M059J (cell line): ENCODE results near the gene RECK. TPM values are rescaled to one million over a fixed set of nuclear protein-coding genes. Genes with fewer than 3 reads are reported as not detected.
"Not testable (repeated sequence)": the region's sequence is repeated elsewhere in the genome, so short reads cannot be mapped to it uniquely, and the experiment has no call there.

Experiments
- DNase-seq: peaks from one replicate; pipeline ENCODE4 v3.0.0-alpha.2; 2012; ENCODE audit warnings: low read depth
- total RNA-seq: library from RNA; depleted of rRNA; stranded (reverse); fragments of >200 nt; shearing (Covaris generic); gene quantifications from 2 replicates; pipeline ENCODE4 v1.2.3, GENCODE V29; 2014

RECK gene
- total RNA-seq, 1 experiment from 2014 or later, result 23.7 TPM

DNA sequence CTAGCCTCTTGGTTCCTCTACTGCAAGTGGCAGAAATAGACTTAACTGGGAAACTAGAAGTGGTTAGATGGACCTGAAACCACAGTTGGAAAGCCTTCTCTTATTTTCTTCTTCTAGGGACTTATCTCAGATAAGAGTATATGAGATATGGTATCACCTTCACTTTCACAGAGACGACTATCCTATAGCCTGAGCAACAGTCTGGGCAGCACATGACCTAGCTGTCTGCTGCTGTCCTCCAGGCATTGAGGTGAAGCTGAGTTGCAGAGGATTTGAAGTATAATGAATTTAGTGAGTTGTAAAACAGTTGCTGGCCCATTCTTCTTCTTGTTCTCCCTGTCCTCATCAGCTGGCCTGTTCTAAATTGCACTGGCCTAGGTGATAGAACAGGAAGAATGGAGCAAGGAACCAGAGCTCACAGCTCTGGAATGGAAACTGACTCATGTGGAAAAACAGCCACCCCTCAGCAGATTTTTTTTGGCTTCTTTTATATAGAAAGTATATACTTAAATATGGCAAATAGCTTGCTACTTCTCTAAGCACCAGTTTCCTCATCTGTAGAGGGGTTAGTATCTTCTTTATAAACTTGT, 27.8 kb downstream of the RECK start:
- no peak for DNase-seq

DNA sequence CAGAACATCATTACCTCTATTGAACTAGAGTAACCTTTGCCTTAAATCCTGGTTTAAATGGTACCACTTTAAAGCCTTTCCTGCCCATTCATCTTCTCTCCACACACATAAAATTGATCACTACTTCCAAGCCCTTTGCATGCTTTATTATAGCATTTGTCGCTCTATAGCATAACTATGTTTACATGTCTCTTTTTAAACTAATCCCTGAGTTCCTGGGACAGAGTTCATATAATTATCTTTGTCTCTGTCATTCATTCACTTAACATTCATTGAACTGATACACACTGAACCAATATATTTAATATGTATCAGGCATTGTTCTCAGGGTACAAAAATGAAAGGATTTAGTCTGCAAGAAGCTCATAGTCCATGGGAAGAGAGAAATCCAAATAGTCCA, 37.3 kb downstream of the RECK start:
- DNase-seq, result no peak

DNA sequence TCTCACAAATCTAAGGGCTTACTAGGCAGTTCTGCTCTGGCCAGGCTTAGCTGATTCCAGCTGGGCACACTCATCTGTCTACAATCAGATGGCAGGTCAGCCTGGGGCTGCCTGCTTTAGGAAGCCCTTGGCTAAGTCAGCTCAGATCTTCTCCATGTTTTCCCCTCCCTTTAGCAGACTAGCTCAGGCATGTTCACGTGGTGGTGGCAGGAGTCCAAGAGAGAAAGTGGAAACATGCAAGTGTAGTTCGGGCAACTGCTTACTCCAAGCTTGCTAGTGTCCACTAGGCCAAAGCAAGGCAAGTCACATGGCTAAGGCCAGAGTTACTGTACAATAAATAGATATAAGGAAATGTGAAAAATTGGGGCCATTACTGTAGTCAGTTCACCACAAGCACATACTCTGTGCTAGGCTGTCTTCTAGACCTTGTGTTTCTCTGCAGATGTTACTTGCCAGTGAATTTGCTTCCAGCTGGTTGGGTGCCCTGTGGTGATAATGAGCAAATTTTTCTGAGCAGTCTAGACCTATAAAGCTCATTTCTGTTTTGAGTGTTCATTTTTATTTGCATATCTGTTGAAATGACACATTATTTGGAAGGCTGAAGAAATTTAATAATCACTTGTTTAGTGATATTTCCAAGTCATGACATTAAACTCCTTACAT, 38.3 kb downstream of the RECK start:
- peak; percentile 14 for DNase-seq

DNA sequence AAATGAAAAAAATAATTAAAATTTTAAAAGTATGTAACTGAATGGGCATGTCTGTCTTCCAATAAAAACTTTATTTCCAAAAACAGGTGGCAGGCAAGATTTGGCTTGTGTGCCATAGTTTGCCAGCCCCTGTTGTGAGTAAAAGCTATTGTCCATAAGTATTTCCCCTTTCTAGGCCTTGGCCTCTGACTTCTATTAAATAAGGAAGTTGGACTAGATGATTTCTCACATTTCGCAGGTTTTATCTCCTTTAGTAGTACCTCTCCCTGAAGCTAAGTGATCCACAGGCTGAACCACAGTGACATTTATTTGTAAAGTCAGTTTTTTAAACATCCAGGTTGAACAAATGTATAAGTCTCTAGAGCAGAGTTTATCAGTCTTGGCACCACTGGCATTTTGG, 41.3 kb downstream of the RECK start:
- DNase-seq, result no peak

DNA sequence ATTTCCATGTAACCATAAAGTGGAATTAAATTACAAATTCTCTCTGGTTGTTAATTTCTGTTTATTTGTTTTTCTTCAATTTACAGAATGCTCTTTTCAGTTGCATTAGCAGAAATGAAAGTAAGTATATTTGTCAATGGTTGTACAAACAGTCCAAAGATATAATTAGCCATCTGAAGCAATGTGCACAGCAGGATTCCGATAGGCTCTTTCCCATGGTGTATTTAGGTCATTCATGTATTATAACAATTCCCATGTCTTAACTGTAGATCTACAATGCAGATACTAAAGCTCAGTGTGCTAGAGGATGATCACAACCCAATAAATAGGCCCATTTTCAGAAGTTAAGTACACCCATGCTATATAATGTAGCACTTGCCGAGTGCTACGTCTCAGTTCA, 43.8 kb downstream of the RECK start:
- no peak for DNase-seq

DNA sequence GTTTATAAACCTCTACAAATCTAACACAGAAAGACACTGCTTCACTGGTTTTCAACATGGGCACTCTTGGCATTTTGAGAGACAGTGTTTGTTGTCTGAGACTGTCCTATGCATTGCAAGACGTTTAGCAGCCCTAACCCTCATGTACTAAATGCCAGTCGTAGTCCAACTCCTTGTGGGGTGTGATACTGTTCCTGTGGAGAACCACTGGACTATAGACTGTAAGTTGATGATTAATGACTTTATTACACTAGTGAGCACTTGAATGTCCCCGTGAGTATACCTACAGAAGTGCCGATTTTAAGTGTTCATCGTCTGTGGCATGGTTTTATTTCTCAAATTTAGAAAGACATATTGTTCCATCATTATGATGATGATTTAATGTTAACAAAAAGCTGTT, 46.2 kb downstream of the RECK start:
- no peak for DNase-seq

DNA sequence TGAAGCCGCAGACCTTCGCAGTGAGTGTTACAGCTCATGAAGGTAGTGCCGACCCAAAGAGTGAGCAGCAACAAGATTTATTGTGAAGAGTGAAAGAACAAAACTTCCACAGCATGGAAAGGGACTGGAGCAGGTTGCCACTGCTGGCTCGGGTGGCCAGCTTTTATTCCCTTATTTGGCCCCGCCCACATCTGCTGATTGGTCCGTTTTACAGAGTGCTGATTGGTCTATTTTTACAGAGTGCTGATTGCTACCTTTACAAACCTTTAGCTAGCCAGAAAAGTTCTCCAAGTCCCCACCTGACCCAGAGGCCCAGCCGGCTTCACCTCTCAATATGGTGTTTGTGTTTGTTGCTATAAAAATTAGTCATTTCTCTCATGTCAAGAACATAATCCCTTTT, 49.7 kb downstream of the RECK start:
- DNase-seq, result no peak

DNA sequence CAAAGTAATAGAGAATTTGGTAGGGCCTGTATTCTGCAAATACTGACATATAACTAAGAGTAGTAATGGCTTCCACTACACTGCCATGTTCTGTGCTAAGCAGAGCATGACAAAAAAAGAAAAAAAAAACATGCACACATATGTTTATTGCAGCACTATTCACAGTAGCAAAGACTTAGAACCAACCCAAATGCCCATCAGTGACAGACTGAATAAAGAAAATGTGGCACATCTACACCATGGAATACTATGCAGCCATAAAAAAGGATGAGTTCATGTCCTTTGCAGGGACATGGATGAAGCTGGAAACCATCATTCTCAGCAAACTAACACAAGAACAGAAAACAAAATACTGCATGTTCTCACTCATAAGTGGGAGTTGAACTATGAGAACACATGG, 50.3 kb downstream of the RECK start:
- DNase-seq, result not testable (repeated sequence)

DNA sequence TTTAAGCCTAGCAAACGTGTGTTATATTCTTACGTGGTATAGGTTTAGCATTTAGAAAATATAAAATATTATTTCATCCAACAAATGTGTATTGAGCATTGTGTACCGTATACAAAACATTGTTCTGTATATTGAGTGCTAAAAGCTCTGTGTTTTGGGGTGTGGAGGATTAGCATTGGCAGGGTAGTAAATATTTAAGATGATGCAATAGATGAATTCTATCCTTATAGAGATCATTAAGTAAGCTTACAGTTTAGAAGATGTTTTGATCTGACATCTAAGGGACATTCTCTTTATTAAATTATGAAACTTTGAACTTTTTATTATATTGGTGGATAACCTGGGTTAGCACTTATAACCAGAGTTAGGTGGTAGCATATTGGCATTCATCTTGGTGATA, 51.3 kb downstream of the RECK start:
- DNase-seq, result no peak

DNA sequence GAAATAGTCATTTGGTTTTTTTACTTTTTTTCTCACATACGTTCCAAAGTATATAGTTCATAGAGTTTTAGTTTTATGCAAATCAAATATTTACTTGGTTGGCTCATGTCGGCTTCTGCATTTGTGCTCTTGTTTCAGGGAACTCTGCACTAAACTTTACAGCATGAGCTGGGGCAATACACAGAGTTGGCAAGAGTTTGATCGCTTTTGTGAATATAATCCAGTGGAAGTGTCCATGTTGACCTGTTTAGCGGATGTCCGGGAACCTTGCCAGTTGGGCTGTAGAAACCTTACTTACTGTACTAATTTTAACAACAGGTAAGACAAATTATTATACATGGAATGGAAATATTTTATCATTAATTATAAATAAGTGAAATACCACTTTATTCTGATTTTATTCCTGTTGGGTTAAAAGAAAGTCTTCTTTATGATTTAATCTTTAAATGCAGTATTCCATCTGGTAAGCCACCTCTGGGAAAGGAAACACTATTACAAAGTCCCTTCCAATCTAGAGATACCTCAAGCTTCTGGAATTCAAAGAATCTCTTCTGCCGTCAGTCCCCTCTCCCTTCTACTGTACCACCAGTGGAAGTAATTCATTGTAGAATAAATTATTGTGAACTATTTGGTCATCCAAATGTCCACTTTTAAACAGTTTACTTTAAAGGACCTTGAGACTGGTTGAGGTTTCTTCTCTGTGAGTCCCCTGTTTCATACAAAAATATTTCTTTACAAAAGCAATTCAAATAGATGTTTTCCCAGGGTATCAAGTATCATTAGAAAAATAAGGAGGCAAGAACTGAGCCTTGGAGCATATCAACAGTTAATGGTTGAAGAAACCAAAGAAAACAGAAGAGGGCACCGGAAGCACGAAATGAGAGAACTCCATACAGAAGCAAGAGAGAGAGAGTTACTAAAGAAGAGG, 54.6 kb downstream of the RECK start:
- peak; percentile 81 for DNase-seq

DNA sequence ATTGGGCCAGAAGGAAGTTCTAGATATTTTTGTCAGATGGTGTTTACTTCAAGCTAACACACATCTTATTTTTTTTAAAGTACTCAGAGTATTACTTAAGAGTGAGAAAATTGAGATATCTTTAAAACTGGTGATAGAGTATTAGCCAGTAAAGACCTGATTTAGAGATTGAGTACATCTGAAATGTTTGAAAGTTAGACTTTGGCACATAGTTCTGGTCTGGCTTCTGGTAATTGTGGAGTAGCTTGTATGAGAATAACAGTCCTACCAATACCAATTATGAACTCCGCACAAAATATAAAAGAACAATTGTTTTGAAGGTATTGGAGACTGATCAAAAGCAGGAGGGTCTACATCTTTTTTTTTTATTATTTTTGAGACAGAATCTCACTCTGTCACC, 55.3 kb downstream of the RECK start:
- DNase-seq, result no peak

DNA sequence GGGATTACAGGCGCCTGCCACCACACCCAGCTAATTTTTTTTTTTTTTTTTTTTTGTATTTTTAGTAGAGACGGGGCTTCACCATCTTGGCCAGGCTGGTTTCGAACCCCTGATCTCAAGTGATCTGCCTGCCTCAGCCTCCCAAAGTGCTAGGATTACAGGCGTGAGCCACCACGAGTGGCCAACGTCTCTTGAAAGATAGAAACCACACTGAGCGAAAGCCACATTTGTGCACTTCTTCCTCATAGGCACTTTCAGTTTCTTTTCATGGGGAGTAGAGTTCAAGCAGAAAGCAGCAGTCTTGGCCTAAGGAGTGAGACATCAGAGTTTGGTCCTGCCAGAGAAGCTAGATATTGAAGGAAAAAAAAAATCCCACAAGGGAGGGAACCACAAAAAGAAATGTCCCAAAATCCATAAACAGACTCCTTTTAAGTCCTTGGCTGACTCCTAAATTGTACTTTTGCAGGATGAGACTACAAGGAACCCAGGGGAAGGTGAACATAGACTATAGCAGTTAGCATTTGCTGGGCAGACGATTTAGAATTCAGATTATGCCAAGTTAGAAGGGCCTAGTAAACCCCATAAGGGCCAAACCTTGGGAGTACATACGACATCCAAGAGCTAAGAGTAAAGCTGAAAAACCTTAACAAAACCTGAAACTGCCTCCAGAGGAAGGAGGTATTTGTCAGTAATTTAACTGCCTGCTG, 55.9 kb downstream of the RECK start:
- DNase-seq, result peak; percentile 12

DNA sequence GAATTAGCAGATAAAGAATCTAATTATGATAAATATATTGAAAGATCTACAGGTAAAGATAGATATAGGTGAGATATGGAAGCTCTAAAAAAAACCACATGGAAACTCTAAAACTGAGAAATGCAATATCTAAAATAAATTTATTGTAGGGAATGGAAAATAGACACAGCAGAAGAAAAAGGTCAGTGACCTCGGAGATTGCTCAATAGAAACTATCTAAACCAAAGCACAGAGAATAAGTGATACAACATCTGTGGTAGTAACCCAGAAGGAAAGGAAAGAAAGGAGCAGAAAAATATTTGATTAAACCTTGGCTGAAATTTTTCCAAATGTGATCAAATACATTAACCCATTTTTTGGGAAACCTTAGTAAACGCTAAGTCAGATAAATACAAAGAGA, 56.7 kb downstream of the RECK start:
- no peak for DNase-seq

DNA sequence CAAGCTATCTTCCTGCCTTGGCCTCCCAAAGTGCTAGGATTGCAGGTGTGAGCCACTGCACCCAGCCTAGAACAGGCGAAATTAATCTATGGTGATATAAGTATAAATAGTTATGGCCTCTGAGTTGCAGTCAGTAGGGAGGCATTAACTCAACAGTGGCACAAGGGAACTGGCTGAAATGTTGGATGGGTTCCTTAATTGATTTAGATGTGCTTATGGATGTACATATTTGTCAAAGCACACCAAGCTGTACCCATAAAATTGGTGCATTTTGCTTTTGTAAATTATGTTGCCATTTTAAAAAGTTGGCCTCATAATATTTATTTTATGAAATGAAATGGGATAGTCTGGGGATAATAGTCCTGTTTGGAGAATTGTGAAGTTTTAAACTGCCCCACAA, 63.0 kb downstream of the RECK start:
- DNase-seq, result no peak

DNA sequence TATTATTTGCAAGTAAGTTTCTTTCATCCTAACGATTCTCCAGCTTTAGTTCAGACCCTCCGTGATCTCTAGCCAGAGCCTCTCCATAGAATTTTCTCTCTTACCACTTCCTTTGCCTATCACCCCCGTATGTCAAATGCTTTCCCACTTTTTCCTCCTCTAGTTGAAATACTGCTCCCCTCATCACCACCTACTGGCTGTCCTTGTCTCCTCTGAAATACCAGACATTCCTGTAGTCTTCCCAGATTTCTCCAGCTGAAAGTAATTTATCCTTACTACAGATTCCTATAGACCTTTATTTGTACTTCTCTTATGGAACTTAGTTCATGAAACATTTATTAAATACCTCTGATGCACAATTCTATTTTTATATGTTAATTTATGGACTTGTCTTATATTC, 63.8 kb downstream of the RECK start:
- peak; percentile 17 for DNase-seq

DNA sequence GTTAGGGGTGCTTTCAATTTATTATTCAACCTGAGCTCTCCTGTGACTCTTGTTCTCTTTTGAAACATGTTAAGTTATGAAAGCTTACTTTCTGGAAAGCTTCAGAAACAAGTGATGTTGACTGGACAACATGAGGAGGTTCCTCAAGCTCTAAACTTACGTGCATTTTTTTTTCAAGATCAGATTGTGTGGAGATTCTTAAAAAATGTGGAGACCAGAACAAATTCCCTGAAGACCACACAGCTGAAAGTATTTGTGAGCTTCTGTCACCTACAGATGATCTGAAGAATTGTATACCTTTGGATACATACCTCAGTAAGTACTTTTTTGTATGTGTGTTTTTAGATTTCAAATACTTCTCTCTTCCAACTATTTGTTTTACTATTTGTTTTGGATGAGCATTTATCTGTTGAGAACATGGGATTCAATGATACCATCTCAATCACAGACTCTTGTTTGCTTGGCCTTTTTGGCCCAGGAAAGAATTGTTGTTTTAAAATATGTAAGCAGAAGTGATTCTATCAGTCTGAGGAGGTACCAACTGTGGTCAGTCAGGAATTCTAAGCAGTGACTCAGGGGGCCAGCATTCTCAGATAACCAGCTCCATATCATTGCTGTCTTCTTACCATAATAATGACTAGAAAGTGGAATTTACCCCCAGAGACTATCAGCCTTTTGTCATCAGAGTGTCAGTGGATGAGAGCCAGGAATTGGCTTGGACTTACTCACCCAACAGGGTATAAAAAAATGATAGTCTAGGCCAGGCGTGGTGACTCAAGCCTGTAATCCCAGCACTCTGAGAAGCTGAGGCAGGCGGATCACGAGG, 65.4 kb downstream of the RECK start:
- DNase-seq, result peak; percentile 100

DNA sequence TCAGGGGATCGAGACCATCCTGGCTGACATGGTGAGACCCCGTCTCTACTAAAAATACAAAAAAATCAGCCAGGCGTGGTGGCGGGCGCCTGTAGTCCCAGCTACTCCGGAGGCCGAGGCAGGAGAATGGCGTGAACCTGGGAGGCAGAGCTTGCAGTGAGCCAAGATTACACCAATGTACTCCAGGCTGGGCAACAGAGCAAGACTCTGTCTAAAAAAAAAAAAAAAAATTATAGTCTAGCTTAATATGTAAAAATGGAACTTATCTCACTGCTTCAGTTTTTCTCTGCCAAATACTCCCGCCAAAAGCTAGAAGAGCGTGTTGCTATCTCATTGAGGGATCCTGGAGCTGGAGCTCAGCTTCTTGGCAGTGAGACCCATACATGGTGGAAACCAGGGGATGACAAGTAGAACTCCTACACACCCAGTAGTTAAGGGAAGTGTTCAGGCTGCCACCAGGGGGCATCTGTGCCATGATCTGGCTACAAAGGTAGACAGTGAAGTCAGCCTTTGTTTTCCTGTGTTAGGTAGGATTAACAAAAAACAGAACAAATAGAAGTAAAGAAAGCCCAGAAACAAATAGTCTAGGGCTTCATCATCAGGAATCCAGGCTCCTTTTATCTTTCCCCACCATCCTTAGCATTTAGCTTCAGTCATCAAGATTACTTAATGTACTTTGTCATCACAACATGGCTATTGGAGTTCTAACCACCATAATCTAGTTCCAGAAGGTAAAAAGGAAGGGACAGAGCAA, 66.2 kb downstream of the RECK start:
- peak; percentile 83 for DNase-seq

DNA sequence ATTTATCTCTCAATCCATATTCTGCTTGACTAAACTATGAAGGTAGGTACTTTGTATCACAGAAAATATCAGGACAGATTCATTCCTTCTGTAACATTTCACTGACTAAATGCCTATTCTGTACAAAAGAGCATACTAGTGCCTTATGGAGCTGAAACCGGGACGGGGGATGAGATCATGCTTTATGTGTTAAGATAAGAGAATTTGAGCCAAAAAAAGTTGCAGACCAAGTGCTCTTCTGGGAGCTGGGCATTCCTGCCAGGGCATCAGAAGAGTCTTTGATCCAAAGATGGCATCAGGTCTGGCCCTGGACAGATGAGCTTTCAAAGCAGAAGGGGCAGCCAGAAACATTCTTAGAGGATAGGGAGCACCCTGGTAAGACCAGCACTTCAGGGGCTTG, 72.4 kb downstream of the RECK start:
- no peak for DNase-seq

DNA sequence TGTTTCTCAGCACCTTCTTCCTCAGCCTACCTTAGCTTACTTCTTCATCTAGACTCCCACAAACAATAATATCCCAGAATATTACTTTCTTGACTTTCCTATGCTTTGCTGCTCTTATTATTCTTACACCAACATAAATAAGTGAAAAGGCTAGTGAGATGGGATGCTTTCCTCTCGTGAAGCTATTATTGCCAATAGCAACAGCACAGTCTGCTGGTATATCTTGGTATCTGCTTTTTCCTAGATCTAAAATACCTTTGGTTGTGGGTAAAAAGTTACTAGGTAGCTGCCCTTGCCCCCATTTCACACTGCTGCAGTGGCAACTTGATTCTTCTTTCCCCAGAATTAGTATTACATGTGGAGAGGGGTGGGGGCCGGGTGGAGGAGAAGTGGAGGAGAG, 73.7 kb downstream of the RECK start:
- no peak for DNase-seq

DNA sequence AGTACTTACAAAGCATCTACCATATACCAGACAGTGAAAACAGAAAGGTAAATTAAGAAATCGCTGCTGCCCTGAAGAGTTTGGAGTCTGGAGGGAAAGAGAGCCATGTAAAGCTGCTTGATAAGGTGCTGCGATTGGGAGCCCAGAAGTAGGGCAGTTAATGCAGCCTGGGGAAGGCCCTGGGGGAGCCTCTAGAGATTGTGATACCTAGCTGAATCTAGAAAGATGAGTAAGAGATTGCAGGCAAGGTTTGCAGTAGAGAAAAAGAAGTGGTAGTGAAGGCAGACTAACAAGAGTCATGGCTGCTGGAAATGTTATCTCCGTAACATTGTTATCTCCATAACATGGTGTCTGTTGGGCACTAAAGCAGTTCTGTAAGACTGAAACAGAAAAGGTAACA, 75.8 kb downstream of the RECK start:
- no peak for DNase-seq

DNA sequence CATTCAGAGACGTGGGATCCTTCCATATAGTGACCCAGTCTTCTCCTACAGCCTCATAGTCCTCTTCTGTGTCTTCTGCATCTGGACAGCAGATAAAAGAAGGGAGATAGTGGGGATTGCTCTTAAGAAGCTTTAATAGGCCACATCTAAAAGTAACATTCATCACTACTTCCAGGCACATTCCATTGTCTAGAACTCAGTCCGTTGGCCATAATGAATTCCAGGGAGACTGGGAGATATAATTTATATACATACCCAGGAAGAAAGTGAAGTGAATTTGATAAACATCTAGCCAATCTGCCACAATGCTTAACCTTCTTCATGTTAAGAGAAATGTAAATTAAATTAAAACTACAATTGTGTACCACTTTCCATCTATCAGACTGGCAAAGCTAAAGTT, 77.3 kb downstream of the RECK start:
- DNase-seq, result no peak
